Hematopoietic multipotent progenitor cell treated with erythropoietin and hydrocortisone succinate and interleukin-3 and kit ligand, for 6 days (in vitro differentiated cells): ENCODE results near the gene LRGUK.

ENCODE experiments used
- DNase-seq: peaks from one replicate; pipeline ENCODE4 v3.0.0-alpha.2; 2015

Gene LRGUK, protein sequence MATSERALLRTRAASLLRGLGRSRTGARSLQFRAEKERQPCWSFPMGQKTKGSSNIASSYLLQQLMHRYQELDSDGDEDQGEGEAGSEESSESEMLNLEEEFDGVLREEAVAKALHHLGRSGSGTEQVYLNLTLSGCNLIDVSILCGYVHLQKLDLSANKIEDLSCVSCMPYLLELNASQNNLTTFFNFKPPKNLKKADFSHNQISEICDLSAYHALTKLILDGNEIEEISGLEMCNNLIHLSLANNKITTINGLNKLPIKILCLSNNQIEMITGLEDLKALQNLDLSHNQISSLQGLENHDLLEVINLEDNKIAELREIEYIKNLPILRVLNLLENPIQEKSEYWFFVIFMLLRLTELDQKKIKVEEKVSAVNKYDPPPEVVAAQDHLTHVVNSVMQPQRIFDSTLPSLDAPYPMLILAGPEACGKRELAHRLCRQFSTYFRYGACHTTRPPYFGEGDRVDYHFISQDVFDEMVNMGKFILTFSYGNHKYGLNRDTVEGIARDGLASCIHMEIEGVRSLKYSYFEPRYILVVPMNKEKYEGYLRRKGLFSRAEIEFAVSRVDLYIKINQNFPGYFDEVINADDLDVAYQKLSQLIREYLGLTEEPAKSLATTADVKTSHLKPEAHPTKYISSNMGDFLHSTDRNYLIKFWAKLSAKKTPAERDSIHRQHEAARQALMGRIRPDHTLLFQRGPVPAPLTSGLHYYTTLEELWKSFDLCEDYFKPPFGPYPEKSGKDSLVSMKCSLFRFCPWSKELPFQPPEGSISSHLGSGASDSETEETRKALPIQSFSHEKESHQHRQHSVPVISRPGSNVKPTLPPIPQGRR

DNA sequence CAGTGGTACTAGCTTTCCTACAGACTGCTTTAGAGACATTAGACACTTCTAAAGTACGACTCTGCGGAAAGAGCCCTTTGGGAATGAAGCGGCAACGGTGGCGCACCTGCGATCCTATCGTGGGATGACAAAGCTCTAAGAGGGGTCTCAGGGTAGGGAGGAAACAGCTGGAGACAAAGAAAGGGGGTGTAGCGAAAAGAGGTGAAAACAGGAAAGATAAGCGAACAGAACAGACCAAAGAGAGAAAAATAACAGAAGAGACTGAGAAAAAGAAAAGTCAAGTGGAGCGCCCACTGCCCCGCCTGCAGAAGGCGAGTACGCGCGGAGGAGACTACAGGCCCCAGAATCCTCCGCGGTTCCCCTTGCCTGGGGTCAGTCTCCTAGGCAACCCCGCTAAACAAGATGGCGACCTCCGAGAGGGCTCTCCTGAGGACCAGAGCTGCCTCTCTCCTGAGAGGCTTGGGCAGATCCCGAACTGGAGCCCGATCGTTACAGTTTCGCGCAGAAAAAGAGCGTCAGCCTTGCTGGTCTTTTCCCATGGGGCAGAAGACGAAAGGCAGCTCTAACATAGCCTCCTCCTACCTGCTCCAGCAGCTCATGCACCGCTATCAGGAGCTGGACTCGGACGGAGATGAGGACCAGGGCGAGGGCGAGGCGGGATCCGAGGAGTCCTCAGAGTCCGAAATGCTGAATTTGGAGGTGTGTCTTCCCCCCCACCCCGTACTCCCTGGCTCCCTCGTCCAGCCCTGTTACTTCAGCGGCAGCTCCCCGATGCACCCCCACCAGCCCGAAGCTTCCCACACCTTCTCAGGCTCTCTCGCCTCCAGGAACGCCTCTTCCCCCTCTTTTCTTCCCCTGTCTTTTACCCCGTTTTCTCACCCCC, at the start of gene LRGUK:
Gene LRGUK (plus strand): TSS at position 375 of the 883 bp plus-strand sequence. CDS start 28 bp downstream, at position 403.
- peak; percentile 92 for DNase-seq

DNA sequence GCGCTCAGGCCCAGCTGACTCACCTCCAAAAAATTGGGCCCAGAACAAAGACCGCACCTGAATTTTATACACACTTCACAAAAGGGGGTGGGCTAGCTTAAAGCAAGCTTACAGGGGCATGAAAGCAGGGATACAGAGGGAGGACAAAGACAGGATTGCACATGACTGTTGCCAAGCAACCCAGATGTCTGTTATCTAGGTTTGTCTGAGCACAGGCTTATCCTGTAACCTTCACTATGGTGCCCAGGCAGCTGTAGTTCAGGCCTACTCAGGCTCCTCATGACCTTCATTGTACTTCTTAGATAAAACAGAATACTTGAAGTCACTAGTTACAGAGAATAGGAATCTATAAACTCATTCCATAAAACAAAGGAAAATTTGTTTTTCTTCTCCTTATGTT, 49.6 kb upstream of the LRGUK start:
- DNase-seq: peak; percentile 13

DNA sequence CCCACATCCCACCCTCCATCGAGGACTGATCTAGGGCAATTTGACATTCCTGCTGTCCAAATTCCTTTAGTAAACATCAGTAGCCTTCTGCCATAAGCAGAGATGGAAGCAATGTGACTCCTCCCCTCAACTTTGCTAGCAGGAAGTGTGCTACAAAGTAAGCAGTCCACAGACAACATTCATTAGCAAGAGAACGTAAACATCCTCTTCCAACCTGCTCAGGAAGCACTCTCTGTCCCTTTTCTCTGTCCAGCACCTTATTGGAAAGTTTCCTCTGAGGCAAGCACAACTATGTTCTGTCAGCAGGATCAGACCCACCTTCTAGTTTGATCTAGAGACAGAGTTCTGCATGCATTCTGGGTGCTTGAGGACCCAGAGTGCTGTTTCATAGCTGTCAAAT, 48.1 kb upstream of the LRGUK start:
- DNase-seq: no peak

DNA sequence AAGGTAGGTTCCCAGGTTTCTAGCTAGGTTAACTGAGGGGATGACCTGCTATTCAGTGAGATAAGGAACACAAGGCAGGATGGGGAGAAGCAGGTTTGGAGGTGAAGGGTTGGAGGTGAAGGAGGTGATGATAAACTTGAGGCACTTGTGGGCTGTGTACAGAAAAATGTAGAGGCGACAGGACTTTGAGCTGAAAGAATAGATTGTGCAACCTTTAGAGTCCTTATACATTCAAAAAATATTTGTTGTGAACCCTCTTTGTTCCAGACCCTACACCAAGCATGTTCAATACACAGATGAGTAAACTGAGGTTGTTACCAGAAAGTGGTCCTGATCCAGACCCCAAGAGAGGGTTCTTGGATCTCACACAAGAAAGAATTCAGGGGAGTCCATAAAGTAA, 45.4 kb upstream of the LRGUK start:
- no peak for DNase-seq

DNA sequence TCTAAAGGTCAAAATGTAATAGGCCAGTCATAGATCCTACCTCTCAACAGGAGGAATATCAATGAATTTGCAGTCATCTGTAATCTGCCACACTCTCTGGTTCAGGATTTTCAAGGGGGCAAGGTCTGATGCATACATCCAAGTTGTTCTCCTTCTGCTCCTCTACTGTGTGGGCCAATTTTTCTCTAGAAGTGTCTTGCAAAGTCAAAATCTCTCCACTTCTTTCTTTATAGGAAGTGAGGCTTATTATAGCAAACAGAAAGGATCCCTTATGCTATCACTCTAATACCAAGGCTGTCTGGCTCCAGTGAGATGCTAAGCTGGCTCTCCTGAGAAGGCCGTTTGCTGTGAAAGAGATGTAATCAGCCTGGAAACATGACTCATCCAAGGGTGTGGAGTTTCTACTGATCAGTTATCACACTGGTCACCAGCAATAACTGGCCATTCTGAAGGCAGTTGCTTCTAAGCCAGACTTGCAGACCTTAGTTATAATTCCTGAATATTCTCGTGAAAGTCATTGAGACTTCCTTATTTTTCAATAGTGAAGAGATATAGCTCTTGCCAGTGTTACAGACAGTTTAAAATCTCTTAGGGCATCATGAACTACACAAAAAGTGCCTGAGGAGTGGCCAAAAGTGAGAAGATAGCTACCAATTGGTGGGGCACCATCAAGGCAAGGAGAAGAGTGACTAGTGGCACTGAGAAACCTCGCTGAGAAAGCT, 43.2 kb upstream of the LRGUK start:
- DNase-seq: peak; percentile 30

DNA sequence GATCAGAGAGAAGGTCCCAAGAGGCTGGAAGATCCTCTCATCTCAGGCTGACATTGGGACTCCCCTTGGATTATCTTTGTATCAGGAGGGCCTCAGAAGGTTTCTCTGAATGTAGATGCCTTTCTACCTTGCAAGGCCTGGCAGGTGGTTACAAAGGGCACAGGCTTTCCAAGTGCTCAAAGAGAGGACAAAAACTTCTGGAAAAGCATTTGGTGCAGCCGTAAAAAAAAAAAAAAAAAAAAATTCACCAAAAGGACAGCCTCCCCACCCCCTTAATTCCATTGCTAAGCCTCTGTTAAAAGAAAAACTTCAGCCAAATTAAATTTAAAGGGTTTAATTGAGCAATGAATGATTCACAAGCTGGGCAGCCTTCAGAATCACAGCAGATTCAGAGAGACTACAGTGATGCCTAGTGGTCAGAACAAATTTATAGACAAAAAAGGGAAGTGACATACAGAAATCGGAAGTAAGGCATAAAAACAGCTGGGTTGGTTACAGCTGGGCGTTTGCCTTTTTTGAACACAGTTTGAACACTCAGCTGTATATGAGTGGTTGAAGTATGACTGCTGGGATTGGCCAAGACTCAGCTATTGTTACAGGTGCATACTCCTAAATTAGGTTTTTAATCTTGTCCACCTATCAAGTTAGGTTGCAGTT, 42.5 kb upstream of the LRGUK start:
- peak; percentile 39 for DNase-seq

DNA sequence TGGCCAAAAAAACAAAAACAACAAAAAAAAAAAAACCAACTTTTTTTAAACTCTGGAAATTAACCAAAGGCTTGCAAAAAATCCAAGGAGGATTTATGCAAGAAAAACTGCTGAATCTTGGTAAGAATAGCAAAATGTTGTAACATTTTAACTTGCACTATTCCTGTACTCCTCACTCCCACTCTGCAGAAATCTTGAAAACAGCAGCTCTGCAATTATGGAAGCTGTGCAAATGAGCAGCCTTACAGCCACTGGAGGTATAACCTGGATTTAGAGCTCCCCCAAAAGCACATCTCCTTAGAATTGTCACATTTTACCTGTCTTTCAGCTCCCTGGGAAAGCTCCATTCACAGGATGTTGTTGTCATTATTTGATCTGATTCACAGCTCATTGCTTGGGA, 41.8 kb upstream of the LRGUK start:
- no peak for DNase-seq

DNA sequence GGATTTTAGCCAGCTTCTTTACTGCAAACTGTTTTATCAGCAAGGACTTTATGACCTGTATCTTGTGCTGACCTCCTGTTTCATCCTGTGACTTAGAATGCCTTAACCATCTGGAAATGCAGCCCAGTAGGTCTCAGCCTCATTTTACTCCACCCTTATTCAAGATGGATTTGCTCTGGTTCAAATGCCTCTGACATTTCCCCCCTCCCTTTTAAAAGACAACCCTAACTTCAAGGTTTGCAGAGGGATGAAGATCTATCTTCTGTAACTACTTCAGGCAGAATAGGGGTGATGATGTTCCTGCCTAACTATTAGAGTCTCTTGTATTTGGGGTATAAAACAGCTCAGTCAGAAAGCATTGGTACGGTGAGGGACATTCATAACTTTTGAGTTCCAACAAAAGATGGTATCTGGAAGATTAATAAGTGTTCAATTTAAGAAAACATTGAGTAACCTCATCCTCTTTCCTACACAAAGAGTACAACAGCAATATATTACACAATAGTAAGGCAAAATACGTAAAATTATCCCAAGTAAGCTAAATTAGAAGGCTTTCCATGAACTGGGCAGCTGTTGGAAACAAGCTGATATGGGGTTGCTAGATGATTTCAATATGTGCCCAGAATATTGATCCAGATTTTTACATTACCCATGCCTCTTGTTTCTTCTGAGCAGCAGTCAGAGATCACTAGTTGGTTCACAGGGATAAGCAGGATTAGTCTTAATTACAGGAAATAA, 40.0 kb upstream of the LRGUK start:
- no peak for DNase-seq

DNA sequence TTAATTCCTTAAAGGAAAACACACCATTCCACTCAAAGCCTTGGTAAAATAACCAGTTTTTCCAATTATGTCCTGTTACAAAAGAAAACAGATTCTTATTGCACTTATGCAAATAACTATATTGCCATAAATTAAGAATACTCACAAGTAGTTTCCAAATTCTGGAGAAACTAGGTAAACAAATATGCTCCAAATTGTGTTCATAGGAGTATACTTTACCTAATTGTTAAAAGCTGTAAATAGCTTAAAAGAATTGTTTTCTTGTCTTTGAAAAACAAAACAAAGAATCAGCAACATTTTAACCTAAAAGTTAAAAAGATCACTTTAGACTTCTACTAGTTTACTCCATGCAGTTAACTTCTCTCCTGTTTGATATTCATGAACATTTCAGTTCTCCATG, 38.9 kb upstream of the LRGUK start:
- no peak for DNase-seq

DNA sequence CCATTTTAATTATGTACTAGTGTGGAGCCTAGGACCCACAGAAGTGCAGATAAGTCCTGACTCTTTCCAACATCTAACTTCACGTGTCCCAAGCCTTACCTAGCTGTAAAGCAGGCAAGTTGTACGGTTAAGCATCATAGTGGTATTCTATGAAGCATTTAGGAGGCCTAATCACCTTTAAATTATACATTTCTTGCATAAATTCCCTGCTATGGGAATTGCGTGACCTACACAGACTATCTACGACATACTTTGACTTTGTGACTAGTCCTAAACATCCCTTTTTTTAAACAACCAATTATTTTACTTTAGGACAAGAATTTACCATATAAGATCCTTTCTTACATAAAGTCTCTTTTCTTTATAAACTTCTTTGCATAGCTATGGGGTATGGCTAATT, 37.7 kb upstream of the LRGUK start:
- DNase-seq: no peak

DNA sequence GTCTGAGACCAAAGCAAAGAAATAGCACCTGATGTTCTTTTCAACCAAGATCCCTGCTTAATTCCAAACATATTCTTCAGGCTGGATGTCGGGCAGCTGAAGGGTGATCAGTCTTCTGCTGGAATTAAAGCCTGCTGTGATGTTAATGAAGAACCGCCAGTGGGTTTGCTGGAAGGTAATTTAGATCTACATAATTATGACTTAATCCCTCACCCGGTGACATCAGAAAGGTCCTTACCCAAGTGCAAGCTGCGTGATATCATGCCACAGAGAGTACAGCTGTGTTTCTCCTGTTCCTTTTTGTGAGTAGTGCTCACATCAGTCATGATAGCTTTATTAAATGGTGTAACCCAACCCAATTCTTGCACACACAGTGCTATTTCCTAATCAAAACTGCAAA, 29.1 kb upstream of the LRGUK start:
- no peak for DNase-seq

DNA sequence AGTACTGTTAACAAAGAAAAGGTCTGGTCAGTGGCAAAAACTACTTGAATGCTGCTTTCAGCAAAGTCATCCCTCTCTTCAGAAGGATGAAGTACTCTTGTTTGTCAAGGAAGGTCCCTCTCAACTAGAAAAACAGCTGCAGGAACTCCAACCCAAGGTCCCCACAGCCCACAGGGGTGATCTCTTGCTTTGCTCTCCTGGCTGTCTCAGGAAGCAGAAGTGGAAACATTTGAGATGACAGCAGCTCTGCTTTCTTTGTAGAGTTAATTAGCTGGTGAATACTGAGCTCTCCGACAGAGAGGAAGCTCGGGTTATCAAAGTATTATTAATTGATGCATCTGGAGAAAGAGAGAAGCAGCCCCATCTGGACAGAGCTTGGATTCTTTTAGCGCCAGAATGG, 25.4 kb upstream of the LRGUK start:
- peak; percentile 9 for DNase-seq

DNA sequence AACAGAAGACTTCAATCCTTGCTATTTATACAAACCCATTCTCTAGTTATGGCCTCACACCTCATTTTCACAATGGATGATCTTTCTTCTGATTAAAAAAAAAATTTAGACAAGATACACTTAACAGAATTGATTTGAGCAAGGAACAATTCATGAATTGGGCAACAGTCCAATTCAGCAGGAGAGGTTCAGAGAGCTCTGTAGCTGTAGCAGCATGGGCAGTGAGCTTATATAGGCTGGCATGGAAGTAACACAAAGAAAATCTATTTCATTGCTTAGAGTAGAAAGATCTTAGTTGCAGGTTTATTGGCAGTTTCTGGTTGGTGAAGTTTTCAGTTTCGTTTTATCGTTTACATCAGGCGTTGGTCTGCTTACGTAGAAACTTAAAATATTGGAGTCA, 23.0 kb upstream of the LRGUK start:
- no peak for DNase-seq

DNA sequence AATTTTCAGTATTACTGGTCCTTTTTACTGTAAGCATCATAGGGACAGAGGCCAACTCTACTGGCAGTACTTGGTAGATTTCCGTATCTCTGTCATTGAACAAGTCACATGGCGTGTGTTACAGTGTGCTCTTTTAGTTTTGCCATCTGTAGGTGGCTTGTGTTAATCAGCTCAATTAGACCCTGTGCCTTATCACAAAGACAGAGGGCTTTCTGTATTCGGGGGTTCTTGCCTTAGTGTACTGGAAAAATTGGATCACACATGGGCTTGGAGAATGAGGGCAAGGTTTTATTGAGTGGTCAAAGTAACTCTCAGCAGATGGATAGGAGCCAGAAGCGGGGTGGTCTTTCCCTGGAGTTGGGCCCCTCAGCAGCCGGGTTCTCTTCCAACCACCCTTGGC, 21.3 kb upstream of the LRGUK start:
- DNase-seq: no peak

DNA sequence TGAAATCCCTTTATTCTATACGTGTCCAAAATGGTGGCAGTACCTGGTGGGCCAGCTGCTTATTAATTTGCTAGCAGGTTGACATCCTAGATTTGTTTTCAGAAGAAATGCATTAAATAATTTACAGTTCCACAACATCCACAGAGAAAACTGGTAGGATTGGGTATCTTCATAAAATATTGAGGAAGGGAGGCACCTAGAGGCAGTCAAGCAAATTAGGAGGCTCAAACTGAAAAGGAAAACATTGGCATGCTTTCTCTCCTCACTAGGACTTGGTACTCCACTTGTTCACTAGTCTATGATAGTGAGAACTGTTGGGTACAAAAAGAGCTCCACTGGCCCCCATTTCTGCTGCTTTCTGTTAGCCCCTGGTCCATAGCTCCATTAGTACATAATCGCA, 18.3 kb upstream of the LRGUK start:
- DNase-seq: no peak

DNA sequence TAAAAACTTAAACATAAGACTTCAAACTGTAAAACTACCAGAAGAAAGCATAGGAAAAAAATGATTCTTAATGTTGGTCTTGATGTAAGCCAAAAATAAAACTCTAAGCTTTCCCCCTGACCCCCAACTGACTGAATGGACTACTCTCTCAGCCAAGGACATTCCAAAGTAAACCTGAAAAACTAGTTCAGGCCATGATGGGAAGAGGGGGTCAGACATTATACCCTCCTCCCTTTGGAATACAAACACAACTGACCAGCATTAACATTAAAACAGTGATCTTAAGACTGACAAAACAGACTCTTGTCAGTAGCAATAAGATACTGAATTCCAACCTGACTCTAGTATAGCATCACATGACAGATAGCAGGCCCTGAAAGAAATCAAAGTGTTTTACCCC, 13.5 kb upstream of the LRGUK start:
- DNase-seq: no peak

DNA sequence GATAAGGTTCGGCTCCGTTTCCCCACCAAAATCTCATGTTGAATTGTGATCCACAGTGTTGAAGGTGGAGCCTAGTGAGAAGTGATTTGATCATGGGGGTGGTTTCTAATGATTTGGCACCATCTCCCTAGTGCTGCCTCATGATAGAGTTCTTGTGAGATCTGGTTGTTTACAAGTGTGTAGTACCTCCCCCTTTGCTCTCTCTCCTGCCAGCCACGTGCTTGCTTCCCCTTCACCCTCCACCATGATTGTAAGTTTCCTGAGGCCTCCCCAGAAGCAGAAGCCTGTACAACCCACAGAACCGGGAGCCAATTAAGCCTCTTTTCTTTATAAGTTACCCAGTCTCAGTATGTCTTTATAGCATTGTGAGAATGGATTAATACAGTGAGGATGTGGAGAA, 12.1 kb upstream of the LRGUK start:
- DNase-seq: no peak

DNA sequence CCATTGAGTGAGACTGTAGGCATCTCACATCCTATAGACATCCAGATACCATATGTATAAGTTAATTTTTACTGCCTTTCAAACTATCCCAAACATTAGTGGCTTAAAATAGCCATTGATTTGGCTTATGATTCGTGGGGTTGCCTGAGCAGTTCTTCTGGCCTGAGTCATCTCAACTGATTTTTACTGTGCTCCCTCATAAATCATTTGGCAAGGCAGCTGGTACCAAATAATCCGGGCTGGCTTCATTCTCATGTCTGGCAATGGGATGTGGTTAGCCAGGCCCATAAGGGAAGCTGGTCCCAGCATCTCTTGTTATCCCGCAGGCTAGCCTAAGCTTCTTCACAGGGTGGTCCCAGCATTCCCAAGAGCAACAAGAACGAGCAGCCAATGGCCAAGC, 6.7 kb upstream of the LRGUK start:
- DNase-seq: no peak

DNA sequence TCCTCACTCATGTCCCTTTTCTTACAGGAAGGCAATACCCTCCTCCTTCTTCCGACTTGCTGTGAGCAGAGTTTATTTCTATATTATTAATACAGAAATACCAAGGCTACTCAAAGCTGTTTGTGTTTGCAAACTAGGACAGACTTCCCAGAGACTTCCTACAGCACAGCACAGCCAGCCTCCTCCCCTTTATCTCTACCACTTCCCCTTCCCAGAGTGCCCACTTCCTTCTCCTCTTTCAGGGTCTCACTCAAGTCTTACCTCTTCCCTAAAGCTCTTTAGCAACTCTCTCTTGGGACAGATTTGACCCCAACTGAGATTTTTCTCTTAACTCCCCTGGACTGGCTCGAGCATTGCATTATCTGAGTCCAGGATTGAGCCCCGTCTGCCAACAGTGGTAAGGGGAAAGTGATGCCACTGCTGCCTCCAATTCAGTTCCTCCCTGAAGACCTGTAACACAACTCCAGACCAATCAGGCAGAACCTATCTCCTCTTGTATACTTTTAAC, 5.5 kb upstream of the LRGUK start:
- no peak for DNase-seq

DNA sequence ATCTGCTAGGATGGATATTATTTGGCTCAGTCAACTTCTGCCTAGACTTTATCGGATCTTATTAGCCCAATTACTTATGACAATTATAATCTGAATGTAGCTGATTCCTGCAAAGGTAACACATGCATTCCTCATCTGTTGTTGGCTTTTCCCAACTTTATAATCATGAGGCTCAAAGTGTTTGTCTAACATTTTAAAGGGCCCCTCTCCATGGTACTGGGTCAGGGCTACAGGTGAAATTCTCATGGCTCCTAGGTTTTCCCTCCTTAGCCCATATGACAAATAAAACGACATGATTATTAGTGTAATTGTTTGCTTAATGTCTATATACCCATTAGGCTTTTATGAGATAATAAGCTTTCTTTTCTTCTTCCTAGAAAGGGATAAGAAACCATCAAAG, 4.2 kb upstream of the LRGUK start:
- no peak for DNase-seq

DNA sequence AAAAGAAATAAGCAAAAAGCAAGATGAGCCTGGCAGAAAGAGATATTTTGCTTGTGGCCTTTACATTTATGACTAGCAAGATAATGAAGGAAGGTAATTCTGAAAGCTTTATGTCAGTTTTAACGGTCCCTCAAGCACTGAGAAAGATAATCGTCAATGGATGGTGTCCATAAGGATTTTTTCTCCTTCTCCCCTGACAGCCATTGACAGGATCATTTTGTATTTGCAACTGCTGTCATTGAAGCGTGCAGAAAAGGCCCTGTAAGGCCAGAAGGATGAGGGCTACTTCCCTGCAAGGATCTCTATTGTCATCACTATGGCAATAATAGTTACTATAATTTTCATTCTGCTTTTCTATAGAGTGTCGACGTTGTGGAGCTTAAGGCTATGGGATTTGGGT, 994 bp upstream of the LRGUK start:
- no peak for DNase-seq
